GM23248 (cell line): ENCODE results near the gene GPNMB. TPM values are rescaled to one million over a fixed set of nuclear protein-coding genes. Genes with fewer than 3 reads are reported as not detected.

Experiments
- DNase-seq: peaks from one replicate; pipeline ENCODE4 v3.0.0-alpha.2; 2015
- H2AFZ ChIP-seq: fragments of 200-600 bp; sonication (generic); 2 replicates; pipeline ENCODE4 v1.6.1; 2016; ENCODE audit warnings: antibody characterized with exemption
- H3F3A ChIP-seq: fragments of 200-600 bp; sonication (generic); 2 replicates; pipeline ENCODE4 v1.6.1; 2016; ENCODE audit warnings: mild to moderate bottlenecking, antibody characterized with exemption, mixed run types; ENCODE audit not compliant: insufficient read depth
- H3K27ac ChIP-seq: fragments of 200-600 bp; sonication (generic); 2 replicates; pipeline ENCODE4 v1.5.1; 2016; ENCODE audit warnings: mild to moderate bottlenecking
- H3K27me3 ChIP-seq: fragments of 200-600 bp; sonication (generic); replicated peaks from 2 replicates; pipeline ENCODE4 v1.6.1; 2016; ENCODE audit warnings: mild to moderate bottlenecking; ENCODE audit not compliant: insufficient read depth
- H3K36me3 ChIP-seq: fragments of 200-600 bp; sonication (generic); 2 replicates; pipeline ENCODE4 v1.6.1; 2016; ENCODE audit warnings: low read depth, mild to moderate bottlenecking
- H3K4me1 ChIP-seq: fragments of 200-600 bp; sonication (generic); 2 replicates; pipeline ENCODE4 v1.6.1; 2016; ENCODE audit warnings: mild to moderate bottlenecking; ENCODE audit not compliant: insufficient read depth
- H3K4me2 ChIP-seq: fragments of 200-600 bp; sonication (generic); one replicate; pipeline ENCODE4 v1.6.1; 2016; ENCODE audit warnings: mild to moderate bottlenecking; ENCODE audit not compliant: unreplicated experiment
- H3K4me3 ChIP-seq: fragments of 200-600 bp; sonication (generic); 2 replicates; pipeline ENCODE4 v1.5.1; 2016; ENCODE audit warnings: mild to moderate bottlenecking
- H3K79me2 ChIP-seq: fragments of 200-600 bp; sonication (generic); 2 replicates; pipeline ENCODE4 v1.6.1; 2016; ENCODE audit warnings: mild to moderate bottlenecking; ENCODE audit not compliant: insufficient read depth
- H3K9ac ChIP-seq: fragments of 200-600 bp; sonication (generic); 2 replicates; pipeline ENCODE4 v1.6.1; 2016; ENCODE audit warnings: mild to moderate bottlenecking
- H3K9me2 ChIP-seq: fragments of 200-600 bp; sonication (generic); 2 replicates; pipeline ENCODE4 v1.6.1; 2016; ENCODE audit warnings: mixed run types, mild to moderate bottlenecking, moderate library complexity; ENCODE audit not compliant: insufficient read depth
- H3K9me3 ChIP-seq: fragments of 200-600 bp; sonication (generic); one replicate; pipeline ENCODE4 v1.6.1; 2017; ENCODE audit warnings: low read depth
- H4K20me1 ChIP-seq: fragments of 200-600 bp; sonication (generic); 2 replicates; pipeline ENCODE4 v1.6.0; 2016; ENCODE audit not compliant: insufficient read depth
- EZH2 ChIP-seq: fragments of 200-600 bp; sonication (generic); IDR thresholded peaks from 2 replicates; pipeline ENCODE4 v1.6.1; 2018; ENCODE audit warnings: antibody characterized with exemption, mild to moderate bottlenecking; ENCODE audit not compliant: insufficient read depth, poor library complexity, severe bottlenecking
- EZH2phosphoT487 ChIP-seq: fragments of 200-600 bp; sonication (generic); IDR thresholded peaks from 2 replicates; pipeline ENCODE4 v1.6.1; 2018; ENCODE audit warnings: antibody characterized with exemption, moderate library complexity, mild to moderate bottlenecking, low read depth; ENCODE audit not compliant: insufficient read depth
- WGBS, 2 experiments: methylation state at CpG; one replicate each; pipeline ENCODE4 v1.1.6; 2015 to 2017; ENCODE audit warnings: low lambda C conversion rate in 2 of 2, low coverage in 1 of 2; ENCODE audit errors: missing lambda C conversion rate in 2 of 2; 5-methylcytosine and 5-hydroxymethylcytosine counted together
- in situ Hi-C: fragments of 300-500 bp; cut with MboI; formaldehyde crosslinking; loops from 2 replicates; pipeline ENCODE4 v1.15.0; 2020
- polyA plus RNA-seq: library from polyadenylated mRNA; unstranded; fragments of >200 nt; fragmentation: Nextera tagmentation; extraction: Ambion mirVana; gene quantifications from 2 replicates; pipeline ENCODE4 v1.2.1, GENCODE V29; 2016
- total RNA-seq: library from RNA; depleted of rRNA; stranded (reverse); fragments of >200 nt; shearing (Covaris generic); gene quantifications from 2 replicates; pipeline ENCODE4 v1.2.3, GENCODE V29; 2014

GPNMB gene
- total and polyA plus RNA-seq, 2 experiments from 2014 or later, result 38.2 to 43.2 TPM

DNA sequence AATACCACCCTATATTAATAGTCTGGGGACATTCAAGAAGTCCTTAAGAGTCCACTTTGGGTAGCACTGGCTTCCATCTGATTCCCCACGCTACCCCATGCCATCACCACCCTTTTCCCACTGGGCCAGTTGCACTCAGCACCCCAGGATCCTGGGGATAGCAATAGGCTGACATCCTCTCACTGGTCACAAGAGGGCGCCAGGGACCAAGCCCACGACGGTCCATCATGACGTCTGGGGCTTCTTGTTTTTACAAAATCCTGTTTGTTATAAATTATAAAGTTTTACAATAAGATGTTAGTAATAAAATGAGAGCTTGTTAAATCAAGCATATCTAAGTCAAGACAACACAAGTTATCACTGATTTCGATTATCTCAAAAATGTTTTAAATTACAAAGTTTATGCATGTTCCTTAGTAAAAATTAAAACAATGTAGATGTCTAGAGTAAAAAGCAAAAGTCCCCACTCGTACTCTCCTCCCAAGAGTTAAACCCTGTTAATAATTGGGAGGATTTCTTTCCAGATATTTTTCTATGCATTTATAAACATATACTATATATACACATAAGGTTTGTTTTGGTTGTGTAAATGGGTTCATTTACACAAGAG is 15.4 kb downstream of the GPNMB start:
- H3F3A ChIP-seq, result no peaks in the 10 kb centered on the region
- no peaks in the 10 kb centered on the region for H3K4me1 ChIP-seq
- no peak overlapping the region for H3K4me2 ChIP-seq
- H3K4me3 ChIP-seq, result no peak overlapping the region
- no peak overlapping the region for H3K27ac ChIP-seq
- no peaks in the 10 kb centered on the region for H3K9me3 ChIP-seq
- peak overlapping the region; percentile 37 for H2AFZ ChIP-seq
- 3 to 5% methylated on average over 7 of the region's 7 CpGs for WGBS, 2 experiments
- no peaks in the 10 kb centered on the region for H4K20me1 ChIP-seq
- H3K9ac ChIP-seq, result no peak overlapping the region
- no peak for TF ChIP-seq EZH2phosphoT487
- no peak for TF ChIP-seq EZH2
- no peaks in the 10 kb centered on the region for H3K27me3 ChIP-seq
- in situ Hi-C loops, result no loop called here
- no peaks in the 10 kb centered on the region for H3K9me2 ChIP-seq
- H3K36me3 ChIP-seq, result no peaks in the 10 kb centered on the region
- H3K79me2 ChIP-seq, result no peaks in the 10 kb centered on the region
- DNase-seq, result peak; percentile 81

DNA sequence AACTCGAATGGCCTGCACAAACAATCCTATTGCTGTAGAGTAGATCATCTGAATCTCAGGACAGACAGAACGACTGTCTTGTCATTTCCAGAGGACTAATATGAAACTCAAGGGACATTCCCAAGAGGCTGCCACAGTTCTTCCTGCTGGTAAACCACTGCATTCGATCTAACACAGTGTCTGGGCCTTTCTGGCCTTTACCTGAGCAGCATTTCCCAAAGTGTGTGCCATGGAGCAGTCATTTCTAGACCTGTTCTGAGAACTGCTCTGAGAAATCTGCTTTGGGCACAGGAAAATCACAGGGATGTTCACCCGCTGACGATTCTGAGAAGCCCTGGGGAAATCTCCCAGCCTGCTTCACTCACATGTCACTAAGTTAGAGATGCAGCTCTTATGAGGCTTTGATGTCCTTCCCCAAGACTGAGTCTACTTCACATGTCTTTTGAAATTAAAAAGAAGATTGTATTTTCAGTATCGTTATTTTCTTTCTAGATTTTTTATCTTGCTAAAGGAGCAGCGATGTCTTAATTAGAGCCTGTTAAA is 18.4 kb downstream of the GPNMB start:
- Histone ChIP-seq H3K9ac (no peak overlapping the region), H3K79me2 (no peaks in the 10 kb centered on the region), H3F3A (no peaks in the 10 kb centered on the region), H3K27me3 (no peaks in the 10 kb centered on the region), H3K27ac (no peak overlapping the region), H3K9me2 (no peaks in the 10 kb centered on the region), H2AFZ (no peak overlapping the region), H3K36me3 (no peaks in the 10 kb centered on the region), H3K4me1 (no peaks in the 10 kb centered on the region), H4K20me1 (no peaks in the 10 kb centered on the region), H3K4me2 (no peak overlapping the region), H3K4me3 (no peak overlapping the region), H3K9me3 (no peaks in the 10 kb centered on the region)
- in situ Hi-C loops, result no loop called here
- WGBS, 2 experiments, result 81 to 86% methylated on average over 7 of the region's 7 CpGs
- no peak for TF ChIP-seq EZH2
- no peak for TF ChIP-seq EZH2phosphoT487
- no peak for DNase-seq

DNA sequence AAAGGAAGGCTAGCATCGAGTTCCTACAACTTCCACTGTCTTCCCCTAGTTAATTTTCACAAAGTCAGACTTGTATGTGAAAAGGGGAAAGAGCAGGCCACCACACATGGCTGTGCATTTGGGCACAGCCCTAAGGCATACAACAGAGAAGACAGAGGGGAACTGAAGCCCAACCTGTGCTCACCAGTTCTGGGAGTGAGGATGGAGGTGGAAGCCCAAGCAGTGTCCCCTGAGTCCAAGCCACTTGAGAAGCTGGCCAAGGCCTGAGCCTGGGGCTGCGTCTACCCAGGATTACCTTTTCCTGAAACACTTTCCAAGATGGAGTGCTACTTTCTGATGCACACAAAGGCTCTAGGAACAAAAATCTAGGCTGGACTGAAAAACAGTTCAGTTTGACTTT is 20.3 kb downstream of the GPNMB start:
- no peak for DNase-seq
- 85 to 91% methylated on average over 2 of the region's 2 CpGs for WGBS, 2 experiments
- Histone ChIP-seq H3K4me1 (no peaks in the 10 kb centered on the region), H3K9ac (no peak overlapping the region), H4K20me1 (no peaks in the 10 kb centered on the region), H3F3A (no peaks in the 10 kb centered on the region), H3K4me3 (no peak overlapping the region), H3K27ac (no peak overlapping the region), H2AFZ (no peak overlapping the region), H3K4me2 (no peak overlapping the region), H3K9me2 (no peaks in the 10 kb centered on the region), H3K27me3 (no peaks in the 10 kb centered on the region), H3K9me3 (no peaks in the 10 kb centered on the region), H3K36me3 (no peaks in the 10 kb centered on the region), H3K79me2 (no peaks in the 10 kb centered on the region)
- no peak for TF ChIP-seq EZH2
- no peak for TF ChIP-seq EZH2phosphoT487
- in situ Hi-C loops, result no loop called here

DNA sequence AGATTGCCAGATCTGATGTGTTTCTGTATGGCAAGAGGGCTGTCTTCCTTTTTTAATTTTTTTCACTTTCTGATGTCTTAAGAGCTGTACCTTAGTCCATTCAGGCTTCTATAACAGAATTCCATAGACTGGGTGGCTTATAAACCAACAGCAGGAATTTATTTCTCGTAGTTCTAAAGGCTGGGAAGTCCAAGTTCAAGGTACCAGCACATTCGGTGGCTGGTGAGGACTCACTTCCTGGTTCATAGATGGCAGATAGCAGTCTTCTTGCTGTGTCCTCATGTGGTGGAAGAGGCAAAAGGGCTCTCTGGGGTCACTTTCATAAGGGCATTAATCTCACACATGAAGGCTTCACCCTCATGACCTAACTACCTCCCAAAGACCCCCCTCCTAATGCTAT is 20.8 kb downstream of the GPNMB start:
- DNase-seq, result no peak
- Histone ChIP-seq H3K4me2 (no peak overlapping the region), H3K27ac (no peak overlapping the region), H3K4me3 (no peak overlapping the region), H3K9me3 (no peaks in the 10 kb centered on the region), H3F3A (no peaks in the 10 kb centered on the region), H3K79me2 (no peaks in the 10 kb centered on the region), H3K27me3 (no peaks in the 10 kb centered on the region), H3K9me2 (no peaks in the 10 kb centered on the region), H3K36me3 (no peaks in the 10 kb centered on the region), H3K9ac (no peak overlapping the region), H2AFZ (no peak overlapping the region), H3K4me1 (no peaks in the 10 kb centered on the region), H4K20me1 (no peaks in the 10 kb centered on the region)
- 62 to 73% methylated on average over 2 of the region's 2 CpGs for WGBS, 2 experiments
- TF ChIP-seq EZH2phosphoT487, result no peak
- TF ChIP-seq EZH2, result no peak
- in situ Hi-C loops, result no loop called here
